ENCODE measurements around the gene CENPU.
"Not testable (repeated sequence)": the region's sequence is repeated elsewhere in the genome, so short reads cannot be mapped to it uniquely, and the experiment has no call there.

CENPU gene, protein sequence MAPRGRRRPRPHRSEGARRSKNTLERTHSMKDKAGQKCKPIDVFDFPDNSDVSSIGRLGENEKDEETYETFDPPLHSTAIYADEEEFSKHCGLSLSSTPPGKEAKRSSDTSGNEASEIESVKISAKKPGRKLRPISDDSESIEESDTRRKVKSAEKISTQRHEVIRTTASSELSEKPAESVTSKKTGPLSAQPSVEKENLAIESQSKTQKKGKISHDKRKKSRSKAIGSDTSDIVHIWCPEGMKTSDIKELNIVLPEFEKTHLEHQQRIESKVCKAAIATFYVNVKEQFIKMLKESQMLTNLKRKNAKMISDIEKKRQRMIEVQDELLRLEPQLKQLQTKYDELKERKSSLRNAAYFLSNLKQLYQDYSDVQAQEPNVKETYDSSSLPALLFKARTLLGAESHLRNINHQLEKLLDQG

GRCh38 chr4:184733654-184734524 is at the start of gene CENPU:
TSS of gene CENPU (minus strand) at chr4:184734096. CDS start at chr4:184734062, 34 bp downstream.
- ATAC-seq (peak; percentile 91), DNase-seq (peak; percentile 96)

DNA sequence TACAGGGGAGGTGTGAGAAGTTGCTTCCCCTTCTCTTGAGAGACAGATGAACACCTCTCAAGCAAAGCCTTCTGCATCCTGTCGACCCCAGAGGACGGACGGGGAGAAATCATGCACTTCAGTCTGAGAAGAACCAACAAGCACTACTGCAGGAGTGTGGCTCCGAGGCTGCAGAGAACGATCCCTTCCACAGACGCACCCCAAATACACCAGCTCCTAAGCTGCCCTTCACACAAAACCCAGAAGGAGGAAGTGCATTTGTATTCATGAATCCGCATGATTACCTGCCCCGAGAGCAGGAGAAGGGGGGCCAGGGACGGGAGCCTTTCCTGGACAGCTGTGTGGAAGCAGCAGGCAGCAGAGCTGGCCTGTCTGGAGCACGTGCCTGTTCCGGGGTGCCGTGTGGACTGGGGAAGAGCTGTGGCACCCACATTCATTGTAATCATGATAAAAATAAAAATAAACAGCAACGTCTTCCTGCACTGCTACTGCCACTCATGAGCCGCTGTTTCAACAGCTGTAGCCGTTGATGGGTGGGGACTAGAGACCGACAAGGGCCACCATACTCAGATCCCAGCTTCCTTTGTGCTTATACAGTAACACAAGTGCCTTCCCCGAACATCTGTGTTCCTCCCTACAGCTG is 49.0 kb upstream of the CENPU start:
- DNase-seq, result no peak
- no peak for ATAC-seq

DNA sequence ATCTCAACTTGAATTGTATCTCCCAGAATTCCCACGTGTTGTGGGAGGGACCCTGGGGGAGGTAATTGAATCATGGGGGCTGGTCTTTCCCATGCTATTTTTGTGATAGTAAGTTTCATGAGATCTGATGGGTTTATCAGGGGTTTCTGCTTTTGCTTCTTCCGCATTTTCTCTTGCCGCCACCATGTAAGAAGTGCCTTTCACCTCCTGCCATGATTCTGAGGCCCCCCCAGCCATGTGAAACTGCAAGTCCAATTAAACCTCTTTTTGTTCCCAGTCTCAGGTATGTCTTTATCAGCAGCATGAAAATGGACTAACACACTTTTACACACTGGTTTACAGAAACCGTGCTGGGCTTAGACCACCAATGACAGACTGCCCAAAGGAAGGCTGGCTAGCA is 45.3 kb upstream of the CENPU start:
- DNase-seq, ATAC-seq: not testable (repeated sequence)

DNA sequence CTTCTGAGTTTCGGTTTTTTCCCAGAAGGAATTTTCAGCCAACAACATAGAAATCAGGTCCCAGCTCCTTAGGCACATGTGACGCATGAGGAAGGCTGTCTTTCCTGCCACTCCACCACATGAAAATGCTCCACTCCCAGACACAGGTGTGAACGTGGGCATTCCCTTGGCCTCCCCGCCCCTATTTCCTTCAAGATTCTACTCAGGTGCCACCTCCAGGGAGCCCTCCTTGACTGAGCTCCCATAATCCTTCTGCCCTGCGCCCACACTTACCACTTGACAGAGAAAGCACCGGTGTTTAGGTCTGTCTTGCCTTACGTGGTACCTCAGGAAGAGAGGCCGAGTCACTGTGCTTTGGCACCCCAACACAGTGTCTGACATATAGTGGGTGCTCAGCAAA is 44.4 kb upstream of the CENPU start:
- ATAC-seq (no peak), DNase-seq (no peak)

DNA sequence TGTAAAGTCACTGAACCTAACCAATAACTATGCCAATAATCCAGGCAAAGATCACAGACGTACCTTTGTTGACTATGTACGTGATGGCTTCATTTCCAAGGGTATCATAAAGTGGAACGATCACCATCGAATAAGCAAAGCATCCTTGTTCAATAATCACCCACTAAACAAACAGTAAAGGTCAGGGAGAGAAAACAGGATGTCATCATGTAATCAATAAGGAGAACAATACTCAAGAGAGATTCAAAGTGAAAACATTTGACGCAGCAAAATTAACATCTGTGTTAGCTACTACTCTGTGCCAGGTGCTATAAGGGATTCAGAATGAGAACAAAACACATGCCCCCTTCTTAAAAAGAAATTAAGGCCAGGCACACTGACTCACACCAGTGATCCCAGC is 42.9 kb upstream of the CENPU start:
- ATAC-seq (no peak), DNase-seq (no peak)

GRCh38 chr4:184775854-184776555 is 42.1 kb upstream of the CENPU start:
- ATAC-seq (no peak), DNase-seq (no peak)

DNA sequence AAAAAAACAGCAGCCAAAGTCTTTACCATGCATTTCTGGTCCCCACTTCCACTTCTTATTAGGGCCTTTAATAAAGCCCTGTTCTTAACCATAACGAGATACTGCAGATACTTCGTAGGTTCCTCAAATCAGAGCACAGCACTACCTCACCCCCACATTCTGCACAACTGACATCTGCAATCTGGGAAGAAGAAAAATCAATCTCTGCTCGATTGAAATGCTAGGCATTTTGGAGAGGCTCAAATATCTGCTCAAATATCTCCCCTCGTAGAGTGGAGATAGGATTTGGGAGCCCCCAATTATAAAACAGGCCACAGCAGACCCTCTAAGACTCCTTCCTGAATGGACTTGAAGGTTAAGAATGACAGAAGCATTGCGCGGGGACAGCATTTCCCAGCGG is 40.3 kb upstream of the CENPU start:
- DNase-seq (no peak), ATAC-seq (no peak)

DNA sequence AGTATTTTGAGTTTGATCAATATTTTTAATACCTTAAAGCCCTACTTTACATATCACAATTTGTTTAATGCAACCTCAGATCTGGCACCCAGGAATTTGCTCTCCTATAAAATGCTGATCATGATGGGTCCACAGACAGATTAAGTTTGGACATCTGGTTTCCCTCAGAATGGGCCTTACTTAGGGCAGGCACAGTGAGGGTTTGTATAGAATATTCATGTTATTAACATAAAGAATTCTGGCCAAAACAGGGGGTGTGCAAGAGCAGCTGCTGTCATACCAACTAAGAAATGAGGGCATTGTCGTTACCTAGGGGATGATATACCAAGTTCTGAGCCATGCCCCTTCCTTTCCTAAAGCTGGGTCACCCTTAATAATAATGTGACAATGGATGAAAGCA is 37.5 kb upstream of the CENPU start:
- ATAC-seq, result no peak
- no peak for DNase-seq

DNA sequence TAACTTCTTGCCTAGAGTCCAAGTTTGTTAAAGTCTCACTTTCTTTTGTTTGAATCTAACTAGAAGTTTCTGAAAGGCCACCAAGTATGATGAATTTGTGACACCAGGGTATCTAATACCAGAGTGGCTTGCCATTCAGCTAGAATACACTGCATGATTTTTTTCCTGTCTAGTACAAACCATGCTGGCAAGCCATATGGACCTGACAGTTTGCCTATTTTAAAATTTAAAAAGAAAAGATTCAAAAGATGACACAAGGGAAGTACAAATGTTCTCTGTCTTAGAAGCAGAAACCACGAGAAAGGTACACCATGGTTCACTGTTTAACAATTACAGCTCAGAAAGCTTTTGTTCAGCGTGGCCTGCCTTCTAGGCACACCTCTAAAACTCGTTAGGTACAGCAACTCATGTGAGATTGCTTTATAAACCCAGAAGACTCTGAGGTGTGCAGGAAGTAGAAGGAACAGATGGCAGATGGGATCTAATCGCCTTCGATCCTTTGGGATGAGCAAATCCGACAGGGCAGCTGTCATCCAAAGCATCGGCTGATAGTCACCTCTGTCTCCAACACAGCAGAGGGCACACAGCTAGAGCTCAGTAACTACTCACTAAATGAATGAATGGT is 35.4 kb upstream of the CENPU start:
- no peak for ATAC-seq
- DNase-seq, result no peak

DNA sequence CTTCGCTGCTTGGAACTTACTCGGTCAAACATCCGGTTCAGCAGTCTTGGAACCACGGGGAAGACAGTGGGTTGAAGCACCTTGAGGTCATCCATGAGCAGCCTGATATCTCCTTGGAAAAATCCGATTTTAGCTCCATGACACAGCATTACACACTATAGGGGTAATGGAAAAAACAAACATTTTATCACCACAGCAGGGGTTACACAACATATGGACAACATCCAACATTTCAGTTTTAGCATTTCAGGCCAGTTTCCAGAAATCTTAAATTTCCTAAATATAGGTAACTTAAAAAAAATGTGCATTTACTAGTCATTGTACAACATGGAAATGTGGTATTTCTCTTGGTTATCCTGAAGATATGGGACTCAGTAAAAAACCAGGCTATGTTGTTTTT is 34.4 kb upstream of the CENPU start:
- DNase-seq (no peak), ATAC-seq (no peak)

DNA sequence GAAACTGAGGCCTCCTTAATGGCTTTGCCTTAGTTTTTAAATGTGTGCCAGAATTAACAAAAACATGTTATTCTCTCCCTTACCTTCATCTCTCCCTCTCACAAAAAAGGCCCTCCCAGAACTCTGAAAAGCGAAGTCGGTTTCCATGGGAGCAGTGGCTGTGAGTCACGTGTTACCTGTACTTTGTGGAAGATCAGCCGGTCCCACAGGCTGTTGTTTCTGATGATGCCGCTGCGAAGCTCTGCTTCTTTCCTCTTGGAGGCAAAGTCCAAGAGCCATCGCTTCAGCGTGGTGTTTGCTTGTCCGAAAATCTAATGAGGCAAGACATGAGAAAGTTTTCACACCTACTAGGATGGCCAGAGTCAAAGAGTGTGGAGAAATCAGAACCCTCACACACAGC is 32.5 kb upstream of the CENPU start:
- DNase-seq (no peak), ATAC-seq (no peak)

- DNase-seq, result no peak
- ATAC-seq, result no peak
Measured at GRCh38 chr4:184765473-184766340, 31.8 kb upstream of the CENPU start.

DNA sequence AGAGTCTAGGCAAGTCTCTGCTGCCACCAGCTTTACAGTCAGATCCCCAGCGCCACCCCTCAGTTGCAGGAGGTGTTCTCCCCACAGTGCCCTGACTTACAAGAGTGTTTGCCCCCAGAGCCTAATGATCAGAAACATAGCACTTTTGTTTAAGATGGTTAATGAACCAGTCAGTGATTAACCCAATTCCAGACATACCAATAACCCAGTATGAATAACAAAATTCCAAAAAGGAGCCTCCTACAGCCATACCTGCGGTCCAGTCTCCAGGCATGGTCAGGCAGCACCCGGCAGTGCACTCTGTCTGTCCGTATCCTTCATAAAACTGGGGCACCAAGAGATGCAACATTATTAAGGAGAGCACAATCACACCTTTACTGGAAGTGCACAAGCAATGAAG is 30.7 kb upstream of the CENPU start:
- DNase-seq, result no peak
- no peak for ATAC-seq

DNA sequence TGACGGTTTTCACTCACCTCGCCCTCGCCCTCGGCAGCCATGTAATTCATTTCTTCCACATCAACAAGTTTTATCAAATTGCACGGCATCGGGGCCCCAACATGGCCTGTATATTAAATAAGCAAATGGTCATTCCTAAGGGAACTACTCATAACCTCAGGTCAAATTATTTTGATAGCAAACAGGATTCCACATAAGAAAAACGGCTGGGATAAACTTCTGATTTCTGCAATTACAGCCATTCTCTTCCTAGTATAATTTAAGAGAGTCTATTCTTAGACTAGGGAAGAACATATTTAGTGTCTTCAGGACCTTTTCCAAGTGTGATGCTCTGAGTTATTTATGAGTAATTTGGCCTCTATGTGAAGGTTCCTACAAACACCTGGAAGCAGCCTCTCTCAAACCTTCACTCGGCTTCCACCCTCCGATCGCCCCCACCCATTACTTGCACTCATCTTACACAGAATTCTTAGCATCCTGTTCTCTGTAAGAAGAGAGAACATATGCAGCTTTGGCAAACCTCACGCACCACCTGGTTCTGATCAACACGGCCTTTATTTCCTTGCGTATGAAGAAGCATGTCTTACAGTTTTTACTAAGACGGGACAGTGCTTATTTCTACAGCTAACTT is 29.4 kb upstream of the CENPU start:
- ATAC-seq, result no peak
- DNase-seq, result no peak

GRCh38 chr4:184762100-184762499 is 28.2 kb upstream of the CENPU start:
- DNase-seq (peak; percentile 12), ATAC-seq (peak; percentile 93)

- DNase-seq (no peak), ATAC-seq (no peak)
Measured at GRCh38 chr4:184760681-184761080, 26.8 kb upstream of the CENPU start.

DNA sequence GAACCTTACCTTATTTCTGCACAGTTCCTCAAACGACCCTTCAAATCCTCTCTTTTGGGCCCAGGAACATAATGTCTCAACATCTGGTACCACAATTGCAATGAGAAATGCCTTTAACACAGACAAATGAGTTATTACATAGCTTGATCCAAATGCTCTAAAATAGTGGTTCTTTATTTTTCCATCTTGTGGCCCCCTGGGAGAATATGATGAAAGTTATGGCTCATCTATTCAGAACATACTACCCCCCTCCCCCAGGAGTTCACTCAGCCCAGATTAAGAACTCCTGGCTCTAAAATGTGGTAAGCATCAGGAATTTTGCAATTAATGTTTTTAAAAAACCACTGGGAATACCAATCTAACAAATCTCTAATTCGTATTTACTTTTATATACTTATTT is 23.9 kb upstream of the CENPU start:
- ATAC-seq, result no peak
- no peak for DNase-seq

- ATAC-seq, result no peak
- no peak for DNase-seq
Measured at GRCh38 chr4:184756399-184756798, 22.5 kb upstream of the CENPU start.

- no peak for DNase-seq
- ATAC-seq, result no peak
Measured at GRCh38 chr4:184755278-184755677, 21.4 kb upstream of the CENPU start.

All from stimulated activated naive CD8-positive, alpha-beta T cell treated with anti-CD3 and anti-CD28 coated beads, Interleukin-15, Interleukin-2, amounts not matched to agents 100 U/mL and 50 U/mL, for 24 hours (primary cell).